Vagina (tissue), 2 donors: ENCODE results near the gene MARCHF4. TPM values are rescaled to one million over a fixed set of nuclear protein-coding genes. Genes with fewer than 3 reads are reported as not detected.

Source experiments
- DNase-seq, 2 donors: peaks; one replicate each; pipeline ENCODE4 v3.0.0-alpha.2; 2017; ENCODE audit errors: extremely low spot score in 2 of 2
- H3K27ac ChIP-seq: fragments of 200-600 bp; sonication (generic); one replicate; pipeline ENCODE4 v1.5.1; 2019
- H3K27me3 ChIP-seq: fragments of 200-600 bp; sonication (generic); one replicate; pipeline ENCODE4 v1.5.1; 2019
- H3K36me3 ChIP-seq, 2 donors: fragments of 200-600 bp; sonication (generic); one replicate each; pipeline ENCODE4 v1.5.1; 2017 to 2019
- H3K4me1 ChIP-seq: fragments of 200-600 bp; sonication (generic); one replicate; pipeline ENCODE4 v1.5.1; 2019
- H3K4me3 ChIP-seq, 2 donors: fragments of 200-600 bp; sonication (generic); 1 replicate in 1 of 2; 2 replicates in 1 of 2; pipeline ENCODE4 v1.5.1; 2016 to 2019
- H3K9me3 ChIP-seq: fragments of 200-600 bp; sonication (generic); one replicate; pipeline ENCODE4 v1.5.1; 2019
- POLR2A ChIP-seq, 2 donors: fragments of 450-650 bp; IDR thresholded peaks; one replicate each; pipeline ENCODE4 v1.6.1; 2017; ENCODE audit warnings: antibody characterized with exemption in 2 of 2, mild to moderate bottlenecking in 2 of 2, moderate library complexity in 2 of 2
- POLR2AphosphoS5 ChIP-seq, 2 donors: sonication (generic); formaldehyde crosslinking; IDR thresholded peaks; one replicate each; pipeline ENCODE4 v1.9.0; 2017; ENCODE audit warnings: antibody characterized with exemption in 2 of 2, mild to moderate bottlenecking in 2 of 2, low read depth in 1 of 2; ENCODE audit not compliant: insufficient read depth in 1 of 2
- intact Hi-C: fragments of 100-400 bp; cut with DNase I; formaldehyde crosslinking; loops from one replicate; pipeline ENCODE4 v1.15.1; 2023
- total RNA-seq: library from RNA; depleted of rRNA; stranded (reverse); fragments of >200 nt; gene quantifications from one replicate; pipeline ENCODE4 v1.2.3, GENCODE V29; 2016
- TF ChIP-seq, protein P1 (sequence below), 3 experiments: fragments of 450-650 bp in 2 of 3; fragments of 200-600 bp in 1 of 3; sonication (generic) in 1 of 3; IDR thresholded peaks; one replicate each; pipeline ENCODE4 v1.5.1; 2017 to 2019; ENCODE audit warnings: antibody characterized with exemption in 3 of 3, mild to moderate bottlenecking in 2 of 3, moderate library complexity in 2 of 3

The MARCHF4 gene
- total RNA-seq, 1 donor from 2014 or later: not detected

GRCh38 chr2:216372761-216373291 is 543 bp upstream of the MARCHF4 start:
- Histone ChIP-seq H3K36me3 (no peaks in the 10 kb centered on the region), H3K4me1 (peaks cover 13% of the 10 kb centered on the region), H3K4me3 (no peak overlapping the region), H3K9me3 (no peaks in the 10 kb centered on the region), H3K27ac (no peak overlapping the region), H3K27me3 (peaks cover 8% of the 10 kb centered on the region)
- no peak for DNase-seq
- TF ChIP-seq POLR2AphosphoS5 (IDR thresholded peaks at IDR 0.05; ENCODE audit: insufficient read depth in 1 of 2, low read depth in 1 of 2) (no peak), POLR2A (IDR thresholded peaks at IDR 0.05) (no peak)
- intact Hi-C loops: no loop called here

GRCh38 chr2:216370961-216371712 is 1.1 kb downstream of the MARCHF4 start:
- no peaks in the 10 kb centered on the region for H3K36me3 ChIP-seq
- H3K9me3 ChIP-seq: no peaks in the 10 kb centered on the region
- H3K27ac ChIP-seq: no peak overlapping the region
- no peak for DNase-seq
- TF ChIP-seq POLR2AphosphoS5 (IDR thresholded peaks at IDR 0.05; ENCODE audit: insufficient read depth in 1 of 2, low read depth in 1 of 2): no peak
- TF ChIP-seq, protein P1, sequence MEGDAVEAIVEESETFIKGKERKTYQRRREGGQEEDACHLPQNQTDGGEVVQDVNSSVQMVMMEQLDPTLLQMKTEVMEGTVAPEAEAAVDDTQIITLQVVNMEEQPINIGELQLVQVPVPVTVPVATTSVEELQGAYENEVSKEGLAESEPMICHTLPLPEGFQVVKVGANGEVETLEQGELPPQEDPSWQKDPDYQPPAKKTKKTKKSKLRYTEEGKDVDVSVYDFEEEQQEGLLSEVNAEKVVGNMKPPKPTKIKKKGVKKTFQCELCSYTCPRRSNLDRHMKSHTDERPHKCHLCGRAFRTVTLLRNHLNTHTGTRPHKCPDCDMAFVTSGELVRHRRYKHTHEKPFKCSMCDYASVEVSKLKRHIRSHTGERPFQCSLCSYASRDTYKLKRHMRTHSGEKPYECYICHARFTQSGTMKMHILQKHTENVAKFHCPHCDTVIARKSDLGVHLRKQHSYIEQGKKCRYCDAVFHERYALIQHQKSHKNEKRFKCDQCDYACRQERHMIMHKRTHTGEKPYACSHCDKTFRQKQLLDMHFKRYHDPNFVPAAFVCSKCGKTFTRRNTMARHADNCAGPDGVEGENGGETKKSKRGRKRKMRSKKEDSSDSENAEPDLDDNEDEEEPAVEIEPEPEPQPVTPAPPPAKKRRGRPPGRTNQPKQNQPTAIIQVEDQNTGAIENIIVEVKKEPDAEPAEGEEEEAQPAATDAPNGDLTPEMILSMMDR (IDR thresholded peaks at IDR 0.05): no peak
- peaks cover 8% of the 10 kb centered on the region for H3K27me3 ChIP-seq
- H3K4me3 ChIP-seq: peak overlapping the region in 1 of 2 donors; percentile 22
- intact Hi-C loops: no loop called here
- H3K4me1 ChIP-seq: peaks cover 13% of the 10 kb centered on the region

DNA sequence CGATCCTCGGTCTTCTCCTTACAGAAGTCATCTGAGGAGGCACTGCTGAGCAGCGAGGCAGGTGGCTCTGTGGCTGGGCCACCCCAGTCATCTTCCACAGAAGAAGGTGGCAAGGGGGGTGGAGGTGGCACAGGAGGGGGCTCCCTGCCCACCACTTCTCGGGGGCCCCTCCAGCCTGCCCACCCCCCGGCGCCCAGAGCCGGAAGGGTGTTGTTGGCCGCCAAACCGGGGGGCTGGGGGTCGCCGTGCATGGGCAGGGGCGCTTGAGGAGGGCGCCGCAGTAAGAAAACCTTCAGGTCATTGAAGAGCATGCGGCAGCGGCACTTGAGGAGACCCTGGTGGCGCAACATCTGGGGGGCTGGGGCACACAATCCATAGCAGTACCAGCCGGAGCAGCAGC is 2.5 kb downstream of the MARCHF4 start:
- peaks cover 8% of the 10 kb centered on the region for H3K27me3 ChIP-seq
- H3K27ac ChIP-seq: no peak overlapping the region
- H3K36me3 ChIP-seq: no peaks in the 10 kb centered on the region
- H3K4me1 ChIP-seq: peaks cover 13% of the 10 kb centered on the region
- no peaks in the 10 kb centered on the region for H3K9me3 ChIP-seq
- TF ChIP-seq POLR2AphosphoS5 (IDR thresholded peaks at IDR 0.05; ENCODE audit: insufficient read depth in 1 of 2, low read depth in 1 of 2): no peak
- TF ChIP-seq, protein P1 (IDR thresholded peaks at IDR 0.05): no peak
- TF ChIP-seq POLR2A (IDR thresholded peaks at IDR 0.05): no peak
- H3K4me3 ChIP-seq: no peak overlapping the region
- intact Hi-C loops: no loop called here
- DNase-seq: no peak

DNA sequence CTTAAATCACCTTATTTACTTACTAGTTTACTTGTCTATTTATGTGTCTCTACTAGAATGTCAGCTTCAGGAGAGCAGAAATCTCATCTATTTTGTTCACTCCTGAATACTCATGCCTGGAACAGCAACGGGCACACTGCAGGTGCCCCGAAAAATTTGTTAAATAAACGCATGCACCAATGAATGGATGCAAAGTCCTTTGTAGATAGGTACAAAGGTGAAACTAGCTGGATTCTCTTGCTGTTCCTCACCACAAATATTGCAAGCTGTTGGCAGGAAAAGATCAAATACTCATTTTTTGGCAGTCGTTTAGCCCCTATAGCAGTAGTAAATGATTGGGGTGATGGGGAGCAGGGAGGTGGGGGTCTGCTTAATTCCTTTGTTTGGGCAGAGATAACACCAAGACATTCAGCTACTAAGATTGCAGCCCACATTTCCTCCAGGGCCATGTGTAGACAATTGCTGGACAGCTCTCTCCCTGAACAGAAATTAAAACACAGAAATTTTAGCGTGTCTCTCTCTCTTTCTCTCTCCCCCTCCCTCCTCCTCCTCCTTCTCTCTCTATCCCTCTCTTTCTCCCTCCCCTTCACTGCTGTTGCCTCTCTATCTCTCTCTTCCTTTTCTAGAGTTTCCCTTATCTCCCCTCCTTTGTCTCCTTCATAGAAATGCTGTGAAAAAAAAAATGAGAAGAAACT is 5.4 kb downstream of the MARCHF4 start:
- H3K4me1 ChIP-seq: peaks cover 7% of the 10 kb centered on the region
- intact Hi-C loops: no loop called here
- H3K27me3 ChIP-seq: peaks cover 8% of the 10 kb centered on the region
- DNase-seq: no peak
- H3K36me3 ChIP-seq: no peaks in the 10 kb centered on the region
- no peaks in the 10 kb centered on the region for H3K9me3 ChIP-seq
- H3K27ac ChIP-seq: no peak overlapping the region
- H3K4me3 ChIP-seq: no peak overlapping the region
- TF ChIP-seq, protein P1 (IDR thresholded peaks at IDR 0.05): no peak
- no peak for TF ChIP-seq POLR2AphosphoS5 (IDR thresholded peaks at IDR 0.05; ENCODE audit: insufficient read depth in 1 of 2, low read depth in 1 of 2)
- no peak for TF ChIP-seq POLR2A (IDR thresholded peaks at IDR 0.05)

DNA sequence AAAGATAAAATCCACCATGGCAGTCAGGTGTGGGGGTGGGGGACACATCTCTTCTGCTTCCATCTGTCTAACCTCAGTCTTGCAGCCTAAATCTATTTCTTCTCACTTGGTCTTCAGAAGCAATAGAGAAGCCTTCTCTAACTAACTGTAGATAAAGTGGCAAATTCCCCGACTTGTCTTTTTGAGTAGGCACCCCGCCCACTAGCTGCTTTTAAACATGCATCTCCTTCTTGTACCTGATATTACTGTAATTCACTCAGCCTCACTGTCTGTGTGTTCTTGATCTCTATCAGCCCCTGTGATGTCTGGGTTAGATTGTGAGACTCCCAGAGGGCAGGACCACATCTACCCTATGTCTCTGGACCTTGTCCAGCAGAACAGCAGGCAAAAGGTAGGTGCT is 6.8 kb downstream of the MARCHF4 start:
- no peaks in the 10 kb centered on the region for H3K4me1 ChIP-seq
- intact Hi-C loops: no loop called here
- no peaks in the 10 kb centered on the region for H3K9me3 ChIP-seq
- DNase-seq: no peak
- H3K36me3 ChIP-seq: no peaks in the 10 kb centered on the region
- H3K4me3 ChIP-seq: no peak overlapping the region
- no peak for TF ChIP-seq POLR2AphosphoS5 (IDR thresholded peaks at IDR 0.05; ENCODE audit: insufficient read depth in 1 of 2, low read depth in 1 of 2)
- no peak for TF ChIP-seq POLR2A (IDR thresholded peaks at IDR 0.05)
- TF ChIP-seq, protein P1 (IDR thresholded peaks at IDR 0.05): no peak
- no peak overlapping the region for H3K27ac ChIP-seq
- no peaks in the 10 kb centered on the region for H3K27me3 ChIP-seq
